ENCODE measurements around the gene C10orf120. TPM values are rescaled to one million over a fixed set of nuclear protein-coding genes. Genes with fewer than 3 reads are reported as not detected.

The C10orf120 gene
- total RNA-seq, 2 donors from 2014 or later, result not detected

DNA sequence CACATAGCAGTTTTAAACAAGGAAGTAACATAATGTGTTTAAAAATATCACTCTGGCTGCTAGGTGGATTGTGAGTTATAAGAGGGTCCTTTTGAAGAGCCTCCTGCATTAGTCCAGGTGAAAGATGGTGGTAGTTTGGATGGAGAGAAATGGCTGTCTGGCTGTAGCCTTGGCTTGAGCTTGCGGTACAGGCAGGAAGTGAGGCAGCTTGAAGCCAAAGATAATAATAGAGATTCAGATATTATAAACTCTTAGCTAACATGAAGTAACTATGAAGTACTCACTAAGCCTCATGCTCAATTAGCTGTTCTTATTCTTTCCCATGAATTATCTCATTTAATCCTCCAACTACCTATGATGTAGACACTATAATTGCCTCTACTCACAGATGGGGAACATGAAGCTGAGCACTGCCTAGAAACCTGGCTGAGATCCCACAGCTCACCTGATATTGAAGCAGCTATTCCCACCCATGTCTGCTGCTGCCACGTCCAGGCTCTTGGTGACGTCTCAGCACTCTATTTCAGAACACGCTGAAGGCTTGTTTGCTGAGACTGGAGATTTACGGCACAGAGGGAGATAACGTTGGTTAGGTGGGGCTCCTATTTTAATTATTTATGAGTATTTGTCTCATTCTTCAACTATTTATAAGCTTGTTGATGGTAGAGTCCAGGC lies 10.4 kb downstream of the C10orf120 start:
- Mint-ChIP-seq H3K27ac (no peak overlapping the region), H3K4me3 (no peak overlapping the region), H3K9me3 (peaks cover 0 to 2% of the 10 kb centered on the region in 2 donors), H3K27me3 (ENCODE audit: low read depth) (peaks cover 16% of the 10 kb centered on the region), H3K36me3 (ENCODE audit: insufficient read depth in 2 of 2) (no peaks in the 10 kb centered on the region), H3K4me1 (ENCODE audit: low read depth) (no peaks in the 10 kb centered on the region)
- DNase-seq (no peak), ATAC-seq (replicated peaks in 1 of 2) (no peak)

GRCh38 chr10:122688293-122688989 lies 11.2 kb downstream of the C10orf120 start:
- Mint-ChIP-seq H3K9me3 (peaks cover 0 to 2% of the 10 kb centered on the region in 2 donors), H3K27me3 (ENCODE audit: low read depth) (peaks cover 17% of the 10 kb centered on the region), H3K36me3 (ENCODE audit: insufficient read depth in 2 of 2) (no peaks in the 10 kb centered on the region), H3K4me3 (no peak overlapping the region), H3K27ac (no peak overlapping the region), H3K4me1 (ENCODE audit: low read depth) (no peaks in the 10 kb centered on the region)
- no peak for ATAC-seq (replicated peaks in 1 of 2)
- DNase-seq, result no peak

GRCh38 chr10:122682522-122682921 lies 17.1 kb downstream of the C10orf120 start:
- DNase-seq (no peak), ATAC-seq (replicated peaks in 1 of 2) (no peak)
- Mint-ChIP-seq H3K36me3 (ENCODE audit: insufficient read depth in 2 of 2) (no peaks in the 10 kb centered on the region), H3K9me3 (peaks cover 0 to 2% of the 10 kb centered on the region in 2 donors), H3K4me3 (no peak overlapping the region), H3K27me3 (ENCODE audit: low read depth) (peaks cover 9% of the 10 kb centered on the region), H3K4me1 (ENCODE audit: low read depth) (no peaks in the 10 kb centered on the region), H3K27ac (no peak overlapping the region)

DNA sequence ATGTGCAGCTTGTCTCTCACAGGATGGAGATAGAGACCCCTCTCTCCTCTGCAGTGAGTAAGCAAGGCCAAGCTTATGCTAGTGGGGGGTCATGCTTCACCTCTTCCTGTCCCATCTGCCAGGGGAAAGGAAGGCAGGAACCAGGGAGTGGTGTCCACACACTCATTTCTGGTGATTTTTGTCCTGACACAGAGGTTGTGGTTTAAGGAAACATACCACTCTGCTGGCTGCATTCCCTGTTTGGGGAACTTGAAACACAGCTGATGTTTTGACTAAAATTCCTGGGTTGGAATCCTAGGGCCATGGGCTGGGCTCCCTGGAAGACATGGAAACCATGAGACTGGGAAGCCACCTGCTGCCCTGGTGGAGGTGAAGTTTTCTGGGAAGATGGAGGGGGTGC lies 21.4 kb downstream of the C10orf120 start:
- no peak for ATAC-seq (replicated peaks in 1 of 2)
- Mint-ChIP-seq H3K27ac (no peak overlapping the region), H3K4me3 (no peak overlapping the region), H3K9me3 (no peaks in the 10 kb centered on the region), H3K36me3 (ENCODE audit: insufficient read depth in 2 of 2) (no peaks in the 10 kb centered on the region), H3K27me3 (ENCODE audit: low read depth) (peaks cover 17% of the 10 kb centered on the region), H3K4me1 (ENCODE audit: low read depth) (no peaks in the 10 kb centered on the region)
- DNase-seq, result no peak

DNA sequence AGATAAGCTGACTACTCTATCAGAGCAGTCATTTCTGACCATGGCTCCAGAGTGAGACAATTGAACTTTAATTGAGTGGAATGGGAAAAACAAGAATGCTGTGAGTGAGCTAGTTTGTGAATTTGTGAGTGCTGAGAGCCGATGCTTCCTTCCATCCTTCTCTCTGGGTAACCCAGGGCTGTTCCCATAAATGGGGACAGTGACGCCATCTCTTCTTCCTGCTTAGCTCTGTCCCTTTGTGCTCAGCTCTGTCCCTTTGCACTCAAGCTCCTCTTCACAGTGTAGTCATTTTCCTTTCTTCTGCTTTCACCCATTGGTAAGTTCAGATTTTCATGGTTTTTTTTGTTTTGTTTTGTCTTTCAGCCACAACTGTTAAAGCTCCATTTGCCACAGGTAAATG lies 24.4 kb downstream of the C10orf120 start:
- Mint-ChIP-seq H3K4me3 (no peak overlapping the region), H3K27me3 (ENCODE audit: low read depth) (peaks cover 28% of the 10 kb centered on the region), H3K27ac (no peak overlapping the region), H3K9me3 (no peaks in the 10 kb centered on the region), H3K36me3 (ENCODE audit: insufficient read depth in 2 of 2) (no peaks in the 10 kb centered on the region), H3K4me1 (ENCODE audit: low read depth) (no peaks in the 10 kb centered on the region)
- DNase-seq, result no peak
- ATAC-seq (replicated peaks in 1 of 2), result no peak

GRCh38 chr10:122674781-122675180 lies 24.9 kb downstream of the C10orf120 start:
- H3K4me3 Mint-ChIP-seq, result no peak overlapping the region
- H3K9me3 Mint-ChIP-seq, result no peaks in the 10 kb centered on the region
- DNase-seq (no peak), ATAC-seq (replicated peaks in 1 of 2) (no peak)
- H3K4me1 Mint-ChIP-seq (ENCODE audit: low read depth), result no peaks in the 10 kb centered on the region
- H3K27ac Mint-ChIP-seq, result no peak overlapping the region
- H3K27me3 Mint-ChIP-seq (ENCODE audit: low read depth), result peaks cover 28% of the 10 kb centered on the region
- no peaks in the 10 kb centered on the region for H3K36me3 Mint-ChIP-seq (ENCODE audit: insufficient read depth in 2 of 2)

GRCh38 chr10:122673731-122674130 lies 25.9 kb downstream of the C10orf120 start:
- H3K36me3 Mint-ChIP-seq (ENCODE audit: insufficient read depth in 2 of 2), result no peaks in the 10 kb centered on the region
- no peak for ATAC-seq (replicated peaks in 1 of 2)
- H3K4me3 Mint-ChIP-seq, result no peak overlapping the region
- no peak overlapping the region for H3K27ac Mint-ChIP-seq
- DNase-seq, result no peak
- H3K4me1 Mint-ChIP-seq (ENCODE audit: low read depth), result no peaks in the 10 kb centered on the region
- H3K9me3 Mint-ChIP-seq, result no peaks in the 10 kb centered on the region
- H3K27me3 Mint-ChIP-seq (ENCODE audit: low read depth), result peaks cover 28% of the 10 kb centered on the region

DNA sequence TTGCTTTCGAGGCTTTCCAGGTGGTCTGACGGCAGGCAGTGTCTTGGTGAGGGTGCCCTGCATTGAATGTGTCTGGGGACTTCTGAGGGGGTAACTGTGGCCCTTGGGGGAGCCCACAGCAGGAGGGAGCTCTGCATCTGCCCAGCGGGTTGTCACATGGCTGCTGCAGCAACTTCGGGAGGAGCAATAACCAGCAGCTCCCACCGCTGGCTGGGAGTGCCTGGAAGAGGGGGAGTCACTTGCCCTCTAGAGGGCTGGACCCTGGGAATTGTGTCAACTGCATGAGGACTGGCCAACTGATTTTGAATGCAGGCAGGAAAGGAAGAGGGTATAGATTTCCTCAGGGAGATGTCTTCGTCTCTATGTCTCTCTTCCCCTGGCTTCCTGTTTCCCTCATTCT lies 26.4 kb downstream of the C10orf120 start:
- Mint-ChIP-seq H3K36me3 (ENCODE audit: insufficient read depth in 2 of 2) (no peaks in the 10 kb centered on the region), H3K4me3 (no peak overlapping the region), H3K4me1 (ENCODE audit: low read depth) (no peaks in the 10 kb centered on the region), H3K27me3 (ENCODE audit: low read depth) (peaks cover 28% of the 10 kb centered on the region), H3K27ac (no peak overlapping the region), H3K9me3 (no peaks in the 10 kb centered on the region)
- ATAC-seq (replicated peaks in 1 of 2), result no peak
- DNase-seq, result no peak

DNA sequence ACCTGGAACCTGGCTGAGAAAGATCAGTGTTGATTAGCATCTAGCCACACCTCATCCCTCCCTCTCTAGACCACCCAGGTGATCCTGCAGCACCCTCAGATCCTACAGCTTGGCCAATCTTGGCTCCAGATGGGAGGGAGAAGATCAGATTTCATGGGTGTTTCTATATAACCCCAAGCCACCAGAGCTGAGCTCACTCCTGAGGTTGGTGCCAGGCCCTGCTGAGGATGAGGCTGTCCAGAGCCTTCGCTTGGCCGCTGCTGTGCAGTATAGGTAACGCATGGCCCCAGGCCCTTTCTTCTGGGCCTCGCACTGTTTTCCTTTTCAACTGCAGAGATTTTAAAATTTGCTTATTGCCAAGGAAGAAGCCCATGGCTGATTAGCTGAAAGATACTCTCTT lies 27.0 kb downstream of the C10orf120 start:
- Mint-ChIP-seq H3K36me3 (ENCODE audit: insufficient read depth in 2 of 2) (no peaks in the 10 kb centered on the region), H3K9me3 (no peaks in the 10 kb centered on the region), H3K4me3 (no peak overlapping the region), H3K4me1 (ENCODE audit: low read depth) (no peaks in the 10 kb centered on the region), H3K27ac (no peak overlapping the region), H3K27me3 (ENCODE audit: low read depth) (peaks cover 30% of the 10 kb centered on the region)
- ATAC-seq (replicated peaks in 1 of 2) (no peak), DNase-seq (no peak)

GRCh38 chr10:122671355-122671754 lies 28.3 kb downstream of the C10orf120 start:
- Mint-ChIP-seq H3K4me3 (no peak overlapping the region), H3K4me1 (ENCODE audit: low read depth) (no peaks in the 10 kb centered on the region), H3K9me3 (no peaks in the 10 kb centered on the region), H3K36me3 (ENCODE audit: insufficient read depth in 2 of 2) (no peaks in the 10 kb centered on the region), H3K27ac (no peak overlapping the region), H3K27me3 (ENCODE audit: low read depth) (peaks cover 24% of the 10 kb centered on the region)
- ATAC-seq (replicated peaks in 1 of 2) (no peak), DNase-seq (no peak)

DNA sequence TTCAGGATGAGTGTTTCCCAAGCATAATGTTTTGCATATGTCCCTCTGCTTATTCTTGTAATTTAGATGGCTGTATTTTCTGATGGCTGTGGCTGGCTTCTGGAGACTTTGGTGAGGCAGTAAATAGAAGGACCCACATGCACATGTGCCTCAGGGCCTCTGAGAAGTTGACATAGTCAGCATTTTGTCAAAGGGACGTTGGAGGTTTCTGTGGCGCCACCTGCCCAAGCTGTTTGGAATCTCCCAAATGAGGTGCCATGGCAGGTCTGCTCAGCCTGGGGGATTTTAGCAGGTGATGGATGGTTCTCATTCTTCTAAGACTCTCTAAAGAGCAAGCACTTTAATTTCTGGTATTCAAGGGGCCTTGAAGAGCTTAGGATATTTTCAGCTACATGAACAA lies 29.8 kb downstream of the C10orf120 start:
- Mint-ChIP-seq H3K4me1 (ENCODE audit: low read depth) (no peaks in the 10 kb centered on the region), H3K36me3 (ENCODE audit: insufficient read depth in 2 of 2) (no peaks in the 10 kb centered on the region), H3K4me3 (no peak overlapping the region), H3K9me3 (no peaks in the 10 kb centered on the region), H3K27me3 (ENCODE audit: low read depth) (peaks cover 32% of the 10 kb centered on the region), H3K27ac (no peak overlapping the region)
- no peak for DNase-seq
- ATAC-seq (replicated peaks in 1 of 2), result no peak

DNA sequence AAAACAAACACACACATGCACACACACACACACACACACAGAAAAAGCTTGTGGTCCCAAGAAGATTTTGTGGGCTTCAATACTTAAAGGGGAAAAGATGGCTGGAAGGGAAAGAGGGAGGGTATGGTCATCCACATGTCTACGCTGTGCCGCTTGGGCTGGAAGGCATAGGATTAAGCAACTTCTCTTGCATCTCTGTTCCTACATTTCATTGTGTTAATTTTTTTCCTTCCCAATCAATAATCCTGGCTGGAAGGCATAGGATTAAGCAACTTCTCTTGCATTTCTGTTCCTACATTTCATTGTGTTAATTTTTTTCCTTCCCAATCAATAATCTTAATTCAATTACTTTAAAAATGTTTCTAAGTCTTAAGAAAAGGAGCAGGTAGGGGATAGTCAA lies 30.6 kb downstream of the C10orf120 start:
- H3K4me3 Mint-ChIP-seq, result no peak overlapping the region
- no peaks in the 10 kb centered on the region for H3K36me3 Mint-ChIP-seq (ENCODE audit: insufficient read depth in 2 of 2)
- ATAC-seq (replicated peaks in 1 of 2), result no peak
- no peaks in the 10 kb centered on the region for H3K4me1 Mint-ChIP-seq (ENCODE audit: low read depth)
- H3K27me3 Mint-ChIP-seq (ENCODE audit: low read depth), result peaks cover 36% of the 10 kb centered on the region
- H3K27ac Mint-ChIP-seq, result no peak overlapping the region
- H3K9me3 Mint-ChIP-seq, result no peaks in the 10 kb centered on the region
- no peak for DNase-seq

- peaks cover 34% of the 10 kb centered on the region for H3K27me3 Mint-ChIP-seq (ENCODE audit: low read depth)
- ATAC-seq (replicated peaks in 1 of 2) (no peak), DNase-seq (no peak)
- H3K4me3 Mint-ChIP-seq, result no peak overlapping the region
- no peaks in the 10 kb centered on the region for H3K4me1 Mint-ChIP-seq (ENCODE audit: low read depth)
- H3K27ac Mint-ChIP-seq, result no peak overlapping the region
- H3K36me3 Mint-ChIP-seq (ENCODE audit: insufficient read depth in 2 of 2), result no peaks in the 10 kb centered on the region
- H3K9me3 Mint-ChIP-seq, result no peaks in the 10 kb centered on the region
Observed at GRCh38 chr10:122665946-122666345, 33.7 kb downstream of the C10orf120 start.

All from activated T-cell treated with anti-CD3 and anti-CD28 coated beads, Interleukin-2, amount 50 U/mL, for 72 hours (primary cell).